ENCODE measurements around the gene TMPRSS4.

Gene TMPRSS4

GRCh38 chr11:118167253-118167652, 90.4 kb downstream of the TMPRSS4 start:
- H3K9me3 ChIP-seq (replicated peaks; ENCODE audit: low read length), result no peaks in the 10 kb centered on the region
- no peak overlapping the region for H3K9ac ChIP-seq (ENCODE audit: low read depth, low read length)
- peaks cover 59% of the 10 kb centered on the region for H3K27me3 ChIP-seq (ENCODE audit: control insufficient read depth, insufficient read depth, low read length)
- no peak overlapping the region for H3K4me2 ChIP-seq (ENCODE audit: low read length)
- no peak overlapping the region for H3K4me3 ChIP-seq (ENCODE audit: low read length)
- no peaks in the 10 kb centered on the region for H3K36me3 ChIP-seq (ENCODE audit: insufficient read depth, low read length)
- no peaks in the 10 kb centered on the region for H3K4me1 ChIP-seq (ENCODE audit: control insufficient read depth, insufficient read depth, low read length)

- Histone ChIP-seq H3K4me1 (ENCODE audit: control insufficient read depth, insufficient read depth, low read length) (no peaks in the 10 kb centered on the region), H3K9ac (ENCODE audit: low read depth, low read length) (no peak overlapping the region), H3K4me3 (ENCODE audit: low read length) (no peak overlapping the region), H3K4me2 (ENCODE audit: low read length) (no peak overlapping the region), H3K36me3 (ENCODE audit: insufficient read depth, low read length) (no peaks in the 10 kb centered on the region), H3K9me3 (replicated peaks; ENCODE audit: low read length) (no peaks in the 10 kb centered on the region), H3K27me3 (ENCODE audit: control insufficient read depth, insufficient read depth, low read length) (peaks cover 57% of the 10 kb centered on the region)
Measured at GRCh38 chr11:118167906-118168305, 91.0 kb downstream of the TMPRSS4 start.

- Histone ChIP-seq H3K4me2 (ENCODE audit: low read length) (no peak overlapping the region), H3K9ac (ENCODE audit: low read depth, low read length) (no peak overlapping the region), H3K36me3 (ENCODE audit: insufficient read depth, low read length) (no peaks in the 10 kb centered on the region), H3K9me3 (replicated peaks; ENCODE audit: low read length) (no peaks in the 10 kb centered on the region), H3K27me3 (ENCODE audit: control insufficient read depth, insufficient read depth, low read length) (peaks cover 53% of the 10 kb centered on the region), H3K4me1 (ENCODE audit: control insufficient read depth, insufficient read depth, low read length) (no peaks in the 10 kb centered on the region), H3K4me3 (ENCODE audit: low read length) (no peak overlapping the region)
Measured at GRCh38 chr11:118168316-118168715, 91.4 kb downstream of the TMPRSS4 start.

GRCh38 chr11:118168751-118169150, 91.9 kb downstream of the TMPRSS4 start:
- Histone ChIP-seq H3K36me3 (ENCODE audit: insufficient read depth, low read length) (no peaks in the 10 kb centered on the region), H3K9me3 (replicated peaks; ENCODE audit: low read length) (no peaks in the 10 kb centered on the region), H3K27me3 (ENCODE audit: control insufficient read depth, insufficient read depth, low read length) (peaks cover 49% of the 10 kb centered on the region), H3K4me3 (ENCODE audit: low read length) (no peak overlapping the region), H3K4me2 (ENCODE audit: low read length) (no peak overlapping the region), H3K4me1 (ENCODE audit: control insufficient read depth, insufficient read depth, low read length) (no peaks in the 10 kb centered on the region), H3K9ac (ENCODE audit: low read depth, low read length) (no peak overlapping the region)

GRCh38 chr11:118169300-118170140, 92.6 kb downstream of the TMPRSS4 start:
- Histone ChIP-seq H3K4me2 (ENCODE audit: low read length) (no peak overlapping the region), H3K9ac (ENCODE audit: low read depth, low read length) (no peak overlapping the region), H3K9me3 (replicated peaks; ENCODE audit: low read length) (no peaks in the 10 kb centered on the region), H3K27me3 (ENCODE audit: control insufficient read depth, insufficient read depth, low read length) (peaks cover 44% of the 10 kb centered on the region), H3K4me1 (ENCODE audit: control insufficient read depth, insufficient read depth, low read length) (no peaks in the 10 kb centered on the region), H3K36me3 (ENCODE audit: insufficient read depth, low read length) (no peaks in the 10 kb centered on the region), H3K4me3 (ENCODE audit: low read length) (no peak overlapping the region)

GRCh38 chr11:118170231-118170630, 93.4 kb downstream of the TMPRSS4 start:
- peaks cover 49% of the 10 kb centered on the region for H3K27me3 ChIP-seq (ENCODE audit: control insufficient read depth, insufficient read depth, low read length)
- H3K9me3 ChIP-seq (replicated peaks; ENCODE audit: low read length), result no peaks in the 10 kb centered on the region
- no peaks in the 10 kb centered on the region for H3K36me3 ChIP-seq (ENCODE audit: insufficient read depth, low read length)
- no peaks in the 10 kb centered on the region for H3K4me1 ChIP-seq (ENCODE audit: control insufficient read depth, insufficient read depth, low read length)
- no peak overlapping the region for H3K4me2 ChIP-seq (ENCODE audit: low read length)
- H3K9ac ChIP-seq (ENCODE audit: low read depth, low read length), result no peak overlapping the region
- no peak overlapping the region for H3K4me3 ChIP-seq (ENCODE audit: low read length)

GRCh38 chr11:118170882-118171268, 94.0 kb downstream of the TMPRSS4 start:
- Histone ChIP-seq H3K4me1 (ENCODE audit: control insufficient read depth, insufficient read depth, low read length) (no peaks in the 10 kb centered on the region), H3K4me3 (ENCODE audit: low read length) (no peak overlapping the region), H3K36me3 (ENCODE audit: insufficient read depth, low read length) (no peaks in the 10 kb centered on the region), H3K9ac (ENCODE audit: low read depth, low read length) (no peak overlapping the region), H3K27me3 (ENCODE audit: control insufficient read depth, insufficient read depth, low read length) (peaks cover 55% of the 10 kb centered on the region), H3K4me2 (ENCODE audit: low read length) (no peak overlapping the region), H3K9me3 (replicated peaks; ENCODE audit: low read length) (no peaks in the 10 kb centered on the region)
